ENCODE results near the gene ADARB1. TPM values are rescaled to one million over a fixed set of nuclear protein-coding genes. Genes with fewer than 3 reads are reported as not detected.

ADARB1 gene
- total RNA-seq, 1 experiment from 2014 or later = 14.6 TPM

DNA sequence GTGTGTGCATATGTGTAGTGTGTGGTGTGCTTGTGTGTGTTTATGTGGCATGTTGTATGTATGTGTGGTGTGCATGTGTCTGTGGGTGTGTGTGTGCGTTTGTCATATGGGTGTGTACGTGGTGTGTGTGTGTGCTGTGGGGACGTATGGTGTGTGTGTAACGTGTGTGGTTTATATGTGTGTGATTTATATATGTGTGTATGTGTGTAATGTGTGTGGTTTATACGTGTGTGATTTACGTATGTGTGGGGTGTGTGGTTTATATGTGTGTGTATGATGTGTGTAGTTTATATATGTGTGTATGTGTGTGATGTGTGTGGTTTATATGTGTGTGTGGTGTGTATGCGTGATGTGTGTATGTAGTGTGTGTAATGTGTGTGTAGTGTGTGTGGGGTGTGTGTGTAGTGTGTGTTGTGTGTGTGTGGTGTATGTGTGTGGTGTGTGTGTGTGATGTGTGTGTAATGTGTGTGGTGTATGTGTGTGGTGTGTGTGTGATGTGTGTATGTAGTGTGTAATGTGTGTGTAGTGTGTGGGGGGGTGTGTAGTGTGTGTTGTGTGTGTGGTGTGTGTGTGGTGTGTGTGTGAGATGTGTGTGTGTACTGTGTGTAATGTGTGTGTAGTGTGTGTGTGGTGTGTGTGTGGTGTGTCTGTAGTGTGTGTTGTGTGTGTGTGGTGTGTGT lies 32.3 kb upstream of the ADARB1 start:
- no peak for ATAC-seq
- peaks cover 10% of the 10 kb centered on the region for H3K27me3 Mint-ChIP-seq (ENCODE audit: low read depth)
- no peak overlapping the region for H3K4me3 Mint-ChIP-seq
- CTCF ChIA-PET = no interaction called here
- POLR2A ChIA-PET = no interaction called here
- no peak for DNase-seq (ENCODE audit: low spot score)
- no peaks in the 10 kb centered on the region for H3K4me1 Mint-ChIP-seq
- 0 out of 2 replicates have a peak, but pooled peaks cover 1% of the 10 kb centered on the region for H3K36me3 Mint-ChIP-seq
- no peak overlapping the region for H3K27ac Mint-ChIP-seq
- no peak for TF ChIP-seq CREM (CRISPR knock-in tag; IDR thresholded peaks at IDR 0.05)
- no peak for TF ChIP-seq SMAD3 (CRISPR knock-in tag; IDR thresholded peaks at IDR 0.05; ENCODE audit: borderline replicate concordance)
- no peak for TF ChIP-seq ELF4 (CRISPR knock-in tag; IDR thresholded peaks at IDR 0.05; ENCODE audit: low read depth)
- no peak for TF ChIP-seq GRHL2 (CRISPR knock-in tag; IDR thresholded peaks at IDR 0.05; ENCODE audit: insufficient replicate concordance, severe bottlenecking)
- TF ChIP-seq AFF4 (CRISPR knock-in tag; IDR thresholded peaks at IDR 0.05; ENCODE audit: borderline replicate concordance) = no peak
- no peak for TF ChIP-seq TCF7 (CRISPR knock-in tag; IDR thresholded peaks at IDR 0.05; ENCODE audit: low read depth)
- peaks cover 30% of the 10 kb centered on the region for H3K9me3 Mint-ChIP-seq

DNA sequence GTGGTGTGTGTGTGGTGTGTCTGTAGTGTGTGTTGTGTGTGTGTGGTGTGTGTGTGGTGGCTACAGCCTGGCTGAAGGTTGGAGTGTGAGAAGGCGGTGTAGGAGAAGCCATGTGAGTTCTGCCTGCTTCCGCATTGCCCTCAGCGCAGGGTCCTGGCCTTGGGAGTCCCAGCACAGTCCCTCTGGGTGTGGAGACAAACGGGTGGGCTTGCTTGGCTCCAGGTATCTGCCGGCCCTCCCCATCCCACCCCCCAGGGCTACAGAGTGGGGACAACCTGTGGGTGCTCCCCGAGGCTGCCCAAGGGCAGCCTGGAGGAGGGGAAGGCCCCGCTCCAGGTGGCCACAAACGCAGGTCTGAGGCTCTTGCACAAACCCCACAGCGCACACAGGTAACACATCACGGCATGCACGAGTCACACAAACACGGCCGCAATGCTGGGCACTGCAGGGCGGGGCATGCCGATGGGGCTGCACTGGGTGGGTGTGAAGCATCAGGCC lies 31.7 kb upstream of the ADARB1 start:
- Mint-ChIP-seq H3K27ac (no peak overlapping the region), H3K4me3 (no peak overlapping the region), H3K27me3 (ENCODE audit: low read depth) (peaks cover 13% of the 10 kb centered on the region), H3K36me3 (0 out of 2 replicates have a peak, but pooled peaks cover 3% of the 10 kb centered on the region), H3K4me1 (no peaks in the 10 kb centered on the region), H3K9me3 (peaks cover 32% of the 10 kb centered on the region)
- ChIA-PET POLR2A (no interaction called here), CTCF (no interaction called here)
- ATAC-seq (no peak), DNase-seq (ENCODE audit: low spot score) (no peak)
- TF ChIP-seq, protein P1, sequence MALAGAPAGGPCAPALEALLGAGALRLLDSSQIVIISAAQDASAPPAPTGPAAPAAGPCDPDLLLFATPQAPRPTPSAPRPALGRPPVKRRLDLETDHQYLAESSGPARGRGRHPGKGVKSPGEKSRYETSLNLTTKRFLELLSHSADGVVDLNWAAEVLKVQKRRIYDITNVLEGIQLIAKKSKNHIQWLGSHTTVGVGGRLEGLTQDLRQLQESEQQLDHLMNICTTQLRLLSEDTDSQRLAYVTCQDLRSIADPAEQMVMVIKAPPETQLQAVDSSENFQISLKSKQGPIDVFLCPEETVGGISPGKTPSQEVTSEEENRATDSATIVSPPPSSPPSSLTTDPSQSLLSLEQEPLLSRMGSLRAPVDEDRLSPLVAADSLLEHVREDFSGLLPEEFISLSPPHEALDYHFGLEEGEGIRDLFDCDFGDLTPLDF (CRISPR knock-in tag; IDR thresholded peaks at IDR 0.05) = no peak
- TF ChIP-seq MYBL2 (CRISPR knock-in tag; IDR thresholded peaks at IDR 0.05) (no peak), AFF4 (CRISPR knock-in tag; IDR thresholded peaks at IDR 0.05; ENCODE audit: borderline replicate concordance) (no peak), ETV6 (CRISPR knock-in tag; IDR thresholded peaks at IDR 0.05) (no peak), ZNF425 (CRISPR knock-in tag; conservative IDR thresholded peaks at IDR 0.05) (no peak), TEAD1 (CRISPR knock-in tag; IDR thresholded peaks at IDR 0.05) (no peak), ZNF416 (CRISPR knock-in tag; IDR thresholded peaks at IDR 0.05) (no peak), ZSCAN18 (CRISPR knock-in tag; IDR thresholded peaks at IDR 0.05) (no peak), ZNF232 (CRISPR knock-in tag; IDR thresholded peaks at IDR 0.05) (no peak), NR1H2 (CRISPR knock-in tag; IDR thresholded peaks at IDR 0.05) (no peak), GRHL2 (CRISPR knock-in tag; IDR thresholded peaks at IDR 0.05; ENCODE audit: insufficient replicate concordance, severe bottlenecking) (no peak)
- TF ChIP-seq, protein P2, sequence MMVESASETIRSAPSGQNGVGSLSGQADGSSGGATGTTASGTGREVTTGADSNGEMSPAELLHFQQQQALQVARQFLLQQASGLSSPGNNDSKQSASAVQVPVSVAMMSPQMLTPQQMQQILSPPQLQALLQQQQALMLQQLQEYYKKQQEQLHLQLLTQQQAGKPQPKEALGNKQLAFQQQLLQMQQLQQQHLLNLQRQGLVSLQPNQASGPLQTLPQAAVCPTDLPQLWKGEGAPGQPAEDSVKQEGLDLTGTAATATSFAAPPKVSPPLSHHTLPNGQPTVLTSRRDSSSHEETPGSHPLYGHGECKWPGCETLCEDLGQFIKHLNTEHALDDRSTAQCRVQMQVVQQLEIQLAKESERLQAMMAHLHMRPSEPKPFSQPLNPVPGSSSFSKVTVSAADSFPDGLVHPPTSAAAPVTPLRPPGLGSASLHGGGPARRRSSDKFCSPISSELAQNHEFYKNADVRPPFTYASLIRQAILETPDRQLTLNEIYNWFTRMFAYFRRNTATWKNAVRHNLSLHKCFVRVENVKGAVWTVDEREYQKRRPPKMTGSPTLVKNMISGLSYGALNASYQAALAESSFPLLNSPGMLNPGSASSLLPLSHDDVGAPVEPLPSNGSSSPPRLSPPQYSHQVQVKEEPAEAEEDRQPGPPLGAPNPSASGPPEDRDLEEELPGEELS (CRISPR knock-in tag; IDR thresholded peaks at IDR 0.05) = no peak
- TF ChIP-seq, protein P3, sequence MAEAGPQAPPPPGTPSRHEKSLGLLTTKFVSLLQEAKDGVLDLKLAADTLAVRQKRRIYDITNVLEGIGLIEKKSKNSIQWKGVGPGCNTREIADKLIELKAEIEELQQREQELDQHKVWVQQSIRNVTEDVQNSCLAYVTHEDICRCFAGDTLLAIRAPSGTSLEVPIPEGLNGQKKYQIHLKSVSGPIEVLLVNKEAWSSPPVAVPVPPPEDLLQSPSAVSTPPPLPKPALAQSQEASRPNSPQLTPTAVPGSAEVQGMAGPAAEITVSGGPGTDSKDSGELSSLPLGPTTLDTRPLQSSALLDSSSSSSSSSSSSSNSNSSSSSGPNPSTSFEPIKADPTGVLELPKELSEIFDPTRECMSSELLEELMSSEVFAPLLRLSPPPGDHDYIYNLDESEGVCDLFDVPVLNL (CRISPR knock-in tag; IDR thresholded peaks at IDR 0.05; ENCODE audit: borderline replicate concordance, low read depth) = no peak

All from WTC11 (cell line).